ENCODE measurements around the gene C10orf90. TPM values are rescaled to one million over a fixed set of nuclear protein-coding genes. Genes with fewer than 3 reads are reported as not detected.

The C10orf90 gene
- total and polyA plus RNA-seq, 2 of the 8 experiments (the other 6 are each of a cell fraction or from before 2014, with no cell fraction given), result 0.21 TPM; not detected in 1

DNA sequence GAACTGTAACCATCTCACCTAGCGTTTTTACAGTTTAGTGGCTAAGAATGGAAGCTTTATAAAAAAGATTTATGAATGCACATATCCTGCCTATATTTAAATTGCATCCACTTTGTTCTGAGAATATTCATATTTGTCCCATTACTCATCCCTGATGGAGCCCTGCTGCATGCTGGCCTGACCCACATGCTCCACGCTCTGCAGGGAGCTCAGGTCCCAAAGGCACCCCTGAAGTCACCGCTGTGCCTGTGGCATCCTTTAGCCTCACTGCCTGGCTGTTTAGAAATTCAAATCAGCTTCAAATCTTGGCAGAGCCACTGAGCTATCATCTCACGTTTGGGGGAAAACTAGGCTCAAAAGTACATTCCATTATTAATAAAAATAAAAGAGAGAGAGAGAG, 24.4 kb downstream of the C10orf90 start:
- H4K8ac ChIP-seq (ENCODE audit: extremely low read depth, insufficient read depth, low read length), result no peak overlapping the region
- H3K18ac ChIP-seq (ENCODE audit: extremely low read depth, low read length), result no peak overlapping the region
- no peak overlapping the region for H2BK12ac ChIP-seq (ENCODE audit: low read depth, low read length)
- ChIA-PET POLR2A (ENCODE audit: partially characterized antibody) (interaction anchor here (0.8 kb wide), 1 partner anchor 9 kb away, joined by 3 read pairs; no protein-coding TSS in a partner anchor), CTCF (ENCODE audit: partially characterized antibody) (interaction anchor here (1.0 kb wide), 2 partner anchors 8 to 142 kb away, joined by 3 to 4 read pairs; no protein-coding TSS in a partner anchor)
- no peak overlapping the region for H2AK5ac ChIP-seq (ENCODE audit: low read depth, low read length)
- H3K4me1 ChIP-seq (replicated peaks in 1 of 4; ENCODE audit: control insufficient read depth in 3 of 4, insufficient read depth in 4 of 4, low read length in 3 of 4), result 0 out of 7 replicates have a peak, but pooled peaks cover 0 to 3% (median 0%) of the 10 kb centered on the region in 4 experiments
- no peaks in the 10 kb centered on the region; the same call in 1 of the 2 replicates for H3K23me2 ChIP-seq (ENCODE audit: low read depth, low read length)
- no peaks in the 10 kb centered on the region for H3K36me3 ChIP-seq (ENCODE audit: control insufficient read depth in 2 of 4, insufficient read depth in 4 of 4, low read length in 3 of 4)
- no peaks in the 10 kb centered on the region for H3K79me2 ChIP-seq (ENCODE audit: control insufficient read depth in 1 of 2, insufficient read depth in 2 of 2, low read length in 2 of 2)
- H3K4ac ChIP-seq (replicated peaks; ENCODE audit: insufficient read length, low read depth, low read length), result no peak overlapping the region
- H3K23ac ChIP-seq (ENCODE audit: insufficient read length), result no peak overlapping the region
- H2BK5ac ChIP-seq (ENCODE audit: low read depth, low read length), result no peak overlapping the region
- H2BK15ac ChIP-seq (ENCODE audit: low read length), result no peak overlapping the region
- no peak for DNase-seq (ENCODE audit: low read depth in 1 of 2, low spot score in 2 of 2)
- FAIRE-seq, result no peak
- H3K4me2 ChIP-seq (ENCODE audit: insufficient read depth in 1 of 2, low read depth in 2 of 2, low read length in 2 of 2), result no peak overlapping the region
- H3K9ac ChIP-seq (replicated peaks in 1 of 4; ENCODE audit: extremely low read depth in 1 of 4, low read depth in 3 of 4, low read length in 3 of 4), result no peak overlapping the region
- no peak overlapping the region for H2BK120ac ChIP-seq (replicated peaks; ENCODE audit: low read depth, low read length)
- H3K79me1 ChIP-seq (ENCODE audit: low read depth, low read length), result no peaks in the 10 kb centered on the region
- H2AFZ ChIP-seq (ENCODE audit: low read length), result no peak overlapping the region
- no peaks in the 10 kb centered on the region for H3K9me3 ChIP-seq (ENCODE audit: insufficient read depth in 2 of 2, low read depth in 1 of 2, low read length in 1 of 2)
- H3K56ac ChIP-seq (replicated peaks; ENCODE audit: insufficient read length, low read depth, low read length), result no peak overlapping the region
- H4K20me1 ChIP-seq (replicated peaks in 1 of 2; ENCODE audit: control insufficient read depth in 1 of 2, insufficient read depth in 2 of 2, low read length in 2 of 2), result no peaks in the 10 kb centered on the region
- no peaks in the 10 kb centered on the region for H3K27me3 ChIP-seq (replicated peaks in 1 of 4; ENCODE audit: control insufficient read depth in 3 of 4, extremely low read depth in 1 of 4, insufficient read depth in 3 of 4, low read length in 3 of 4)
- H3K14ac ChIP-seq (ENCODE audit: insufficient read length), result no peak overlapping the region
- no peak overlapping the region for H4K5ac ChIP-seq (ENCODE audit: insufficient read length, low read depth, low read length)
- no peak overlapping the region for H3K27ac ChIP-seq (ENCODE audit: low read depth, low read length)
- H2BK20ac ChIP-seq (ENCODE audit: low read length), result no peak overlapping the region
- H3K4me3 ChIP-seq (ENCODE audit: extremely low read depth in 1 of 4, insufficient read depth in 2 of 4, low read depth in 3 of 4, low read length in 4 of 4), result no peak overlapping the region
- 79% methylated on average over 4 of the region's 4 CpGs; no CpG with 5 or more reads in 1 of the 2 experiments for whole genome bisulfite sequencing, 2 experiments (ENCODE audit: extremely low coverage in 1 of 2, insufficient coverage in 1 of 2, insufficient read length in 1 of 2, insufficient replicate concordance in 2 of 2, low coverage in 1 of 2, low lambda C conversion rate in 2 of 2, missing lambda C conversion rate in 1 of 2)
- no peak overlapping the region for H4K91ac ChIP-seq (replicated peaks; ENCODE audit: insufficient read length, low read length)
- TF ChIP-seq, protein P1, sequence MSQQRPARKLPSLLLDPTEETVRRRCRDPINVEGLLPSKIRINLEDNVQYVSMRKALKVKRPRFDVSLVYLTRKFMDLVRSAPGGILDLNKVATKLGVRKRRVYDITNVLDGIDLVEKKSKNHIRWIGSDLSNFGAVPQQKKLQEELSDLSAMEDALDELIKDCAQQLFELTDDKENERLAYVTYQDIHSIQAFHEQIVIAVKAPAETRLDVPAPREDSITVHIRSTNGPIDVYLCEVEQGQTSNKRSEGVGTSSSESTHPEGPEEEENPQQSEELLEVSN (IDR thresholded peaks at IDR 0.05), result no peak
- no peak for TF ChIP-seq CREB1 (IDR thresholded peaks at IDR 0.05)
- no peak for TF ChIP-seq TCF12 (IDR thresholded peaks at IDR 0.05; ENCODE audit: low read depth, low read length)
- TF ChIP-seq KDM1A (IDR thresholded peaks at IDR 0.05; ENCODE audit: borderline replicate concordance, low read length), result no peak
- no peak for TF ChIP-seq ASH2L (IDR thresholded peaks at IDR 0.05; ENCODE audit: low read length)
- TF ChIP-seq GTF2F1 (IDR thresholded peaks at IDR 0.05; ENCODE audit: borderline replicate concordance, low read depth, low read length), result no peak
- no peak for TF ChIP-seq EZH2 (IDR thresholded peaks at IDR 0.05; ENCODE audit: low read depth, low read length, severe bottlenecking)
- TF ChIP-seq POLR2A (IDR thresholded peaks at IDR 0.05; ENCODE audit: control extremely low read depth in 1 of 2, low read depth in 2 of 2, low read length in 2 of 2), result no peak
- TF ChIP-seq SIN3A (conservative IDR thresholded peaks at IDR 0.05 in 1 of 2, IDR thresholded peaks at IDR 0.05 in 1 of 2; ENCODE audit: low read depth in 1 of 2, low read length in 2 of 2), result no peak
- TF ChIP-seq, protein P2, sequence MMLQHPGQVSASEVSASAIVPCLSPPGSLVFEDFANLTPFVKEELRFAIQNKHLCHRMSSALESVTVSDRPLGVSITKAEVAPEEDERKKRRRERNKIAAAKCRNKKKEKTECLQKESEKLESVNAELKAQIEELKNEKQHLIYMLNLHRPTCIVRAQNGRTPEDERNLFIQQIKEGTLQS (IDR thresholded peaks at IDR 0.05; ENCODE audit: insufficient read depth, low read depth, low read length), result no peak
- TF ChIP-seq MAFK (IDR thresholded peaks at IDR 0.05; ENCODE audit: low read depth, low read length), result no peak
- no peak for TF ChIP-seq HDAC2 (IDR thresholded peaks at IDR 0.05; ENCODE audit: borderline replicate concordance in 1 of 2, low read depth in 2 of 2, low read length in 2 of 2)
- TF ChIP-seq SP4 (IDR thresholded peaks at IDR 0.05; ENCODE audit: low read length), result no peak
- TF ChIP-seq TBP (IDR thresholded peaks at IDR 0.05; ENCODE audit: low read depth, low read length), result no peak

Data from H1 (cell line).